Astrocyte of the hippocampus (primary cell): ENCODE data around the gene EMCN.
"Not testable (repeated sequence)": the region's sequence is repeated elsewhere in the genome, so short reads cannot be mapped to it uniquely, and the experiment has no call there.

ENCODE experiments used
- DNase-seq: peaks from one replicate; pipeline ENCODE4 v3.0.0; 2011; ENCODE audit warnings: low read depth, low spot score

Gene EMCN, protein sequence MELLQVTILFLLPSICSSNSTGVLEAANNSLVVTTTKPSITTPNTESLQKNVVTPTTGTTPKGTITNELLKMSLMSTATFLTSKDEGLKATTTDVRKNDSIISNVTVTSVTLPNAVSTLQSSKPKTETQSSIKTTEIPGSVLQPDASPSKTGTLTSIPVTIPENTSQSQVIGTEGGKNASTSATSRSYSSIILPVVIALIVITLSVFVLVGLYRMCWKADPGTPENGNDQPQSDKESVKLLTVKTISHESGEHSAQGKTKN

GRCh38 chr4:100517864-100518341 lies at the start of gene EMCN:
Gene EMCN (minus strand): TSS chr4:100518022. CDS start chr4:100517914, 108 bp downstream.
- peak; percentile 3 for DNase-seq

DNA sequence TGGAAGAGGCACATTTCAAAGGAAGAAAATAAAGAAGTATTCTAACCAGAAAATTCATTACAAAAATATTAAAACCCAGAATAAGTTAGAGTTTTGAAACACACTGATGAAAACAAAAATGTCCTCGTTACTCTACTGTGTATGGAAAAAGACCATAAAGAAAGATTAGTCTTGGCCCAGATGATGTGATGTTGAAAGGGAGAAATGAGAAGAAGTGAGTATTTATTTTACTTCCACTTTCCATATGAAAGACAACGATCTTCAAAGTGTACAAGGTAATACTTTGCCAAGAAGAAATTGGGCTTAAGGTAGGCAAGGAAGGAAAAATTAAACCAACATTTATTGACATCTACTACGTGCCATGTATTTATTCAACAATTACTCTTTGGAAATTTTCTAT lies 48.6 kb upstream of the EMCN start:
- no peak for DNase-seq

DNA sequence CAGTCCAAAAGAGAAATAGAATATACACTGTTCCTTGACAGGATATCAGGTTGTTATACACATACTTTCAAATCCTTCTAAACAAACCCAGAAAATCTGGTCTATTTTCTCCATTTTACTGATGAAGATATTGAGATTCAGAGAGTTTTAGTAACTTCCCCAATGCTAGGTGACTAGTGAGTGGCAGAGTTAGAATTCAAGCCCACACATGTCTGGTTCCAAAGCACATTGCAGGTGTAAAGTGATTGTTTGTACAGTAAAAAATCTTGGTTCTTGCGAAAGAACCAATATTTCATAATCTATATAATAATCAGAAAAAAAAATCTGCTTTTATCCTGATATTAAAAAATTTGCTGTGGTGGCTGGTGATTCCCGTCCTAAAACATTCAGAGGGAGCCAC lies 39.5 kb upstream of the EMCN start:
- no peak for DNase-seq

DNA sequence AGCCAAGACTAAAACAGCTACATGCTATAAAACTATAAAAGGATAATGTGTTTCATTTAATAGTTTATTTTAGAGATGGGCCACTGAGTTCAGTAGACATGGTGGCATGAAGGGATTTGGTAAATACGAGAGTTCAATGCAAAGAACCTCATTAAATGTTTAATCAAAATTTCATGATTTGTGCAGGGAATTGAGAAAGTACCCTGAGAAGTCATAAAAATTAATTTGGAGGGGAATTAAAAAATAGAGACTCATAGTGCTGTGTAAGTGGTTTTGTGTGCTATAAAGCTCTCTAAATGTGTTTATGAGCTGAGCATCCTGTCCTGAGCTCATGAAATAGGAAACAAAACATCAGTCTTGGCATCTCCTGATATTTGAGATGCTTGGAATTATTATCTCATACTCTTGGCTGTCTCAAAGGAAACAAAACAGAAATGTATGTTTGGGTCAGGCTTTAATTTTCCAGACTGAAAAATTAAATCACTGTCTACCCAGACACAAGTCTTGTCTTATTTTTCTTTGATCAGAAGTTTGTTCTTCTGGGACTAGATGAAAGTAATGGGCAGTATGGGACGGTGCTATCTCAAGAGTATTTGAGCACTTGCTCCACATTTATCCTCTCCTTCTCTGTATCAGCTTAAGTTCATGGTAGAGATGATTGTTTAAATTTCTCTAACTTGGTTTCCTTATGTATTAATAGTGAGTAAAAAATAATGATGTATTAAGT lies 38.0 kb upstream of the EMCN start:
- no peak for DNase-seq

DNA sequence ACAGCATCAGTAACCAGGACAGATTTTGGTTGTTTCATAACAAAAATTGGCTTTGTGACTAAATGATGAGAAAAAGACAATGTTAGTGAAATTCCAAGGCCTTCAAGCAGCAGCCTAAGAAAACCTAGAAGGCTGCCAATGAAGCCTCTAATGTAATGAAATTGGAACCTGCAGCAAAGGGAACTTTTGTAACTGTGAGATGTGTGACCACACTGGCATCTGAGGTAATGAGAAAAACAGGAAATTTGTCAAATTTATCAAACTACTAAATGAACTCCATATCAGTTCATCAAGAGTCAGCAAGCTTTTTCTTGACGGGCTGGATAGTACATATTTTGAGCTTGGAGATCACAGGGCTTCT lies 30.4 kb upstream of the EMCN start:
- DNase-seq, result no peak

DNA sequence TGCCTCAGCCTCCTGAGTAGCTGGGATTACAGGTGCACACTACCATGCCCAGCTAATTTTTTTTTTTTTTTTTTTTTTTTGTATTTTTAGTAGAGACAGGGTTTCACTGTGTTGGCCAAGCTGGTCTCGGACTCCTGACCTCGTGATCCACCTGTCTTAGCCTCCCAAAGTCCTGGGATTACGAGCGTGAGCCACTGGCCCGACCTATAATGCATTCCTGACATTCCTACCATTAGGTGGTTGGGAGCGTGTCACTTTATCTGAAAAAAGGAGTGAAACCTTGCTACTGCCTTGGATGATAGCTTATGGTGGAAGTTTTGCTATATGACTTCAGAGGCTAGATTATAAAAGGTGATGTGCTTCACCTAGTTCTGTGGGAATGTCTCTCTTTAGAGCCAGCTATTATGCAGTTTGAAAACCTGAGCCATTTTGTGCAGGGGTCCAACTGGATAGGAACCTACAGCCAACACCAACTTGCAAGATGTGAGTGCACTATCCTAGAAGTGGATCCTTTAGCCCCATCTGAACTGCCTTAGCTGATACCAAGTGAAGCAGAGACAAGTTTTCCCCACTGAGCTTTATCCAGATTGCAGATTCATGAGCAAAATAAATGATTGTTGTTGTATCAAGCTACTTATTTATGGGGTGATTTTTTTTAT lies 29.8 kb upstream of the EMCN start:
- no peak for DNase-seq

GRCh38 chr4:100545427-100545826 lies 27.6 kb upstream of the EMCN start:
- DNase-seq, result no peak

GRCh38 chr4:100540131-100540530 lies 22.3 kb upstream of the EMCN start:
- no peak for DNase-seq

DNA sequence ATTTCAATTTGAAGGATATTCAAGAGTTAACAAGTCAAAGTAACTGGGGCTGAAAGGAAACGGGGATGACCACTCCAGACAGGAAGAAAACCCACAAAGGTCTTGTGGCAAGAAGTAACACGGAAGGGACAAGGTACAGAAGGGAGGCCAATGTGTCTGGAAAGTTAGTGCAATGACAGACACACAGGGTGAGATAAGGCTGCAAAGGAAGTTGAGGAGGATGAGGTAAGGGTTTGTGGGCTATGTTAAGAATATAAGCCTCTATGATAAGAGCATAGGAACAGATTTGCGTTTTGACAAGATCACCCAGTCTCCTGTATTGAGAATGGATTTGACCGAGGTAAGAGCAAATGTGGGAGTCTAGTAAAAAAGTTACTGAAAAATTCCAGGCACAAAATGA lies 21.9 kb upstream of the EMCN start:
- no peak for DNase-seq

GRCh38 chr4:100533741-100534140 lies 15.9 kb upstream of the EMCN start:
- DNase-seq, result no peak

GRCh38 chr4:100530161-100530560 lies 12.3 kb upstream of the EMCN start:
- not testable (repeated sequence) for DNase-seq

GRCh38 chr4:100525686-100526085 lies 7.9 kb upstream of the EMCN start:
- no peak for DNase-seq

GRCh38 chr4:100519205-100519604 lies 1.4 kb upstream of the EMCN start:
- DNase-seq, result no peak

GRCh38 chr4:100516225-100516624 lies 1.6 kb downstream of the EMCN start:
- DNase-seq, result no peak

GRCh38 chr4:100511896-100512295 lies 5.9 kb downstream of the EMCN start:
- no peak for DNase-seq

- no peak for DNase-seq
Observed at GRCh38 chr4:100510551-100510950, 7.3 kb downstream of the EMCN start.

GRCh38 chr4:100509386-100509785 lies 8.4 kb downstream of the EMCN start:
- DNase-seq, result no peak

DNA sequence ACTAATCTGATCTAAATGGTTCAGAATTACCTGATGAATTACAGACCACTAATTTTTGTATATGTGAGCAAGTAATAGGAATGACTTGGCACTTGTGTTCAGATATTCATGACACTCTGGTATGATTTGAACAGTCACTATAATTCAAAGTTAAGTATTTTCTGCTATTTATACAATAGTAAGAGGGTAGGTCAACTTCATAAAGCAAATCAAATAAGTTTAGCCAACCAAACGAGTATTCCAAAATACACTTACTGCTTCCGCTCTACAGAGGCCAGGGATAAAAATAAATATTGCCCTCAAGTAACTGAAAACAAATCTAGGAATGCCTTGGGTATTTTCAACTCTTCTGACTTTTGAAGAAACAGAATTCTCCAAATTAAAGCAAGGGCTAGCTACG lies 9.1 kb downstream of the EMCN start:
- no peak for DNase-seq

- peak; percentile 25 for DNase-seq
Observed at GRCh38 chr4:100504086-100504874, 13.5 kb downstream of the EMCN start.

- no peak for DNase-seq
Observed at GRCh38 chr4:100497791-100498190, 20.0 kb downstream of the EMCN start.

DNA sequence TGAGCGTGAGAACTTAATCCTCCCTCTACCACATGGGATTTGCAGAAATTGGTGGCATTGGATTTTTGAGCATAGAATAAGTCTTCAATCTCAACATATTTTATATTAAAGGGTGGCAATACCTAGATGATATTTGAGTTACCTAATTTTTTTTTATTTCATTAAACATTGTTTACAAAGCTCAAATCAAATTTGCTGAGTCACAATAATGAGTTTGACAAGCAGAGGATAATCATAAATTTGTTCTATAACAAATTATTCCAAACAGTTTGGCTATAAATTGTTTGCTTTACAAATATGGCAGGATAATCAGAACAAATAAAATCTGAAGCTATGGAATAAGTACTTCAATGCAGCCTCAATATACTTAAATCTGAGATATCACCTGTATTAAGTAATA lies 22.7 kb downstream of the EMCN start:
- DNase-seq, result no peak

- DNase-seq, result no peak
Observed at GRCh38 chr4:100494166-100494565, 23.7 kb downstream of the EMCN start.
